IMR-90 (cell line): ENCODE results near the gene TCF12. TPM values are rescaled to one million over a fixed set of nuclear protein-coding genes. Genes with fewer than 3 reads are reported as not detected.

Source experiments
- ATAC-seq: fragments of 200-7000 bp; cut with Tn5 transposase; 2 replicates; pipeline ENCODE4 v1.9.1; 2020; ENCODE audit warnings: low read depth, mild to moderate bottlenecking, moderate library complexity
- BruUV-seq: library from RNA; stranded (reverse); fragments of 400-500 nt; replicated peaks from 2 replicates; lab custom pipeline; 2021; lab: Mats Ljungman, UMichigan
- CTCF ChIA-PET: fragments of 300-600 bp; formaldehyde crosslinking; extraction: SDS; loops from one replicate; lab custom pipeline; 2021; ENCODE audit warnings: antibody characterized with exemption; lab: Yijun Ruan, JAX
- POLR2A ChIA-PET: fragments of 300-600 bp; sonication (Branson Sonifier 250); formaldehyde crosslinking; loops from one replicate; lab custom pipeline; 2022; ENCODE audit warnings: antibody characterized with exemption; ENCODE audit not compliant: unreplicated experiment; lab: Charles Lee
- DNase-seq: peaks from one replicate; pipeline ENCODE4 v3.0.0; 2013
- H2AFZ ChIP-seq: replicated peaks from 2 replicates; pipeline ENCODE3; 2013; ENCODE audit warnings: low read length, mild to moderate bottlenecking; ENCODE audit not compliant: poor library complexity
- H2AK5ac ChIP-seq: 2 replicates; pipeline ENCODE4 v1.6.1; 2013; ENCODE audit warnings: low read depth, low read length, inconsistent platforms
- H2AK9ac ChIP-seq: replicated peaks from 2 replicates; pipeline ENCODE3; 2013; ENCODE audit warnings: mild to moderate bottlenecking, low read depth, low read length, moderate library complexity; ENCODE audit not compliant: poor library complexity
- H2BK120ac ChIP-seq: 2 replicates; pipeline ENCODE4 v1.6.1; 2013; ENCODE audit warnings: low read depth, low read length, inconsistent platforms
- H2BK15ac ChIP-seq: 3 replicates; pipeline ENCODE4 v1.6.1; 2013; ENCODE audit warnings: low read depth, low read length, inconsistent platforms
- H2BK20ac ChIP-seq: 2 replicates; pipeline ENCODE4 v1.6.1; 2013; ENCODE audit warnings: low read depth, mild to moderate bottlenecking, inconsistent platforms, low read length, moderate library complexity
- H2BK5ac ChIP-seq: 2 replicates; pipeline ENCODE4 v1.6.1; 2013; ENCODE audit warnings: mild to moderate bottlenecking, low read depth, low read length, inconsistent platforms; ENCODE audit not compliant: poor library complexity, severe bottlenecking
- H3K14ac ChIP-seq: replicated peaks from 2 replicates; pipeline ENCODE4 v1.6.1; 2013; ENCODE audit warnings: low read depth, low read length, inconsistent platforms
- H3K18ac ChIP-seq: 2 replicates; pipeline ENCODE4 v1.6.1; 2013; ENCODE audit warnings: low read depth, low read length, control low read depth
- H3K23ac ChIP-seq: 2 replicates; pipeline ENCODE4 v1.6.1; 2013; ENCODE audit warnings: low read depth, low read length, inconsistent platforms
- H3K27ac ChIP-seq: 2 replicates; pipeline ENCODE4 v1.5.1; 2013; ENCODE audit warnings: mild to moderate bottlenecking, control low read depth, low read length; ENCODE audit not compliant: insufficient read depth
- H3K27me3 ChIP-seq: 2 replicates; pipeline ENCODE4 v1.6.1; 2013; ENCODE audit warnings: low read length; ENCODE audit not compliant: control insufficient read depth, insufficient read depth
- H3K36me3 ChIP-seq: 2 replicates; pipeline ENCODE4 v1.6.1; 2013; ENCODE audit warnings: low read length, mixed read lengths; ENCODE audit not compliant: control insufficient read depth, insufficient read depth
- H3K4ac ChIP-seq: 2 replicates; pipeline ENCODE4 v1.6.1; 2013; ENCODE audit warnings: low read depth, low read length, inconsistent platforms
- H3K4me1 ChIP-seq: 2 replicates; pipeline ENCODE4 v1.6.1; 2013; ENCODE audit warnings: low read length, mixed read lengths; ENCODE audit not compliant: control insufficient read depth, insufficient read depth
- H3K4me2 ChIP-seq: 2 replicates; pipeline ENCODE4 v1.6.1; 2013; ENCODE audit warnings: low read depth, mild to moderate bottlenecking, control low read depth, low read length, moderate library complexity
- H3K4me3 ChIP-seq: 2 replicates; pipeline ENCODE4 v1.5.1; 2013; ENCODE audit warnings: low read depth, mild to moderate bottlenecking, control low read depth, low read length, moderate library complexity; ENCODE audit not compliant: insufficient read depth
- H3K56ac ChIP-seq: 2 replicates; pipeline ENCODE4 v1.6.1; 2013; ENCODE audit warnings: low read length, inconsistent platforms; ENCODE audit not compliant: insufficient read depth; ENCODE audit errors: extremely low read depth
- H3K79me1 ChIP-seq, 2 experiments: 2 replicates each; pipeline ENCODE4 v1.6.1; 2013; ENCODE audit warnings: low read length in 2 of 2, inconsistent platforms in 1 of 2, low read depth in 1 of 2
- H3K9ac ChIP-seq: 2 replicates; pipeline ENCODE4 v1.6.1; 2013; ENCODE audit warnings: low read depth, low read length, control low read depth
- H3K9me1 ChIP-seq: 2 replicates; pipeline ENCODE4 v1.6.1; 2013; ENCODE audit warnings: low read length, inconsistent platforms; ENCODE audit not compliant: insufficient read depth
- H3K9me3 ChIP-seq: 2 replicates; pipeline ENCODE4 v1.6.1; 2013; ENCODE audit warnings: low read length; ENCODE audit not compliant: control insufficient read depth, insufficient read depth
- H4K20me1 ChIP-seq: 2 replicates; pipeline ENCODE4 v1.6.1; 2013; ENCODE audit warnings: low read length, inconsistent platforms; ENCODE audit not compliant: insufficient read depth
- H4K5ac ChIP-seq: 2 replicates; pipeline ENCODE4 v1.6.1; 2013; ENCODE audit warnings: mild to moderate bottlenecking, low read depth, low read length, control low read depth
- H4K8ac ChIP-seq, 2 experiments: 2 replicates each; pipeline ENCODE4 v1.6.1; 2013; ENCODE audit warnings: low read depth in 2 of 2, low read length in 2 of 2, control low read depth in 1 of 2, inconsistent platforms in 1 of 2
- H4K91ac ChIP-seq: 2 replicates; pipeline ENCODE4 v1.6.1; 2013; ENCODE audit warnings: low read depth, low read length, inconsistent platforms; ENCODE audit not compliant: insufficient read depth
- BHLHE40 ChIP-seq: fragments of 150-350 bp; IDR thresholded peaks from 2 replicates; pipeline ENCODE4 v1.6.1; 2016; ENCODE audit warnings: mild to moderate bottlenecking, low read depth, low read length
- CEBPB ChIP-seq: IDR thresholded peaks from 2 replicates; pipeline ENCODE4 v1.6.1; 2012; ENCODE audit warnings: low read depth, low read length, improper control_type of control experiment
- CHD1 ChIP-seq: IDR thresholded peaks from 2 replicates; pipeline ENCODE4 v1.6.1; 2012; ENCODE audit warnings: low read depth, low read length, improper control_type of control experiment
- FOS ChIP-seq: fragments of 150-350 bp; IDR thresholded peaks from 2 replicates; pipeline ENCODE4 v1.6.1; 2016; ENCODE audit warnings: low read depth, low read length
- MAZ ChIP-seq: IDR thresholded peaks from 2 replicates; pipeline ENCODE4 v1.6.1; 2012; ENCODE audit warnings: low read depth, mild to moderate bottlenecking, low read length, improper control_type of control experiment, moderate library complexity, borderline replicate concordance
- MXI1 ChIP-seq: IDR thresholded peaks from 2 replicates; pipeline ENCODE4 v1.6.1; 2012; ENCODE audit warnings: low read depth, mild to moderate bottlenecking, low read length, moderate library complexity, borderline replicate concordance
- NFE2L2 ChIP-seq: fragments of 150-350 bp; IDR thresholded peaks from 2 replicates; pipeline ENCODE4 v1.6.1; 2016; ENCODE audit warnings: low read depth, mild to moderate bottlenecking, low read length
- RAD21 ChIP-seq: IDR thresholded peaks from 2 replicates; pipeline ENCODE4 v1.6.1; 2012; ENCODE audit warnings: low read length, improper control_type of control experiment
- RCOR1 ChIP-seq: IDR thresholded peaks from 2 replicates; pipeline ENCODE4 v1.6.1; 2012; ENCODE audit warnings: mild to moderate bottlenecking, low read length, improper control_type of control experiment; ENCODE audit not compliant: insufficient replicate concordance
- RFX5 ChIP-seq: IDR thresholded peaks from 2 replicates; pipeline ENCODE4 v1.8.0; 2012; ENCODE audit warnings: low read depth, mild to moderate bottlenecking, low read length, moderate library complexity
- WGBS, 2 experiments: methylation state at CpG; one replicate each; pipeline versions ENCODE4 v1.1.5 to v1.1.7; 2013; ENCODE audit warnings: missing lambda C conversion rate in 2 of 2; ENCODE audit not compliant: insufficient read length in 1 of 2; ENCODE audit errors: extremely low coverage in 2 of 2; 5-methylcytosine and 5-hydroxymethylcytosine counted together
- dilution Hi-C: fragments of 300-500 bp; cut with HindIII; formaldehyde crosslinking; loops from one replicate; pipeline ENCODE4 v1.14.3; 2018; ENCODE audit warnings: low sequenced_read_pairs; ENCODE audit not compliant: unreplicated experiment
- in situ Hi-C: fragments of 300-500 bp; cut with MboI; formaldehyde crosslinking; loops from 3 replicates; pipeline ENCODE4 v1.14.3; 2019; ENCODE audit warnings: low sequenced_read_pairs, inconsistent platforms, mixed read lengths
- intact Hi-C: fragments of 100-400 bp; cut with micrococcal nuclease; formaldehyde crosslinking; loops from 2 replicates; pipeline ENCODE4 v1.10.0; 2022
- polyA plus RNA-seq, 3 experiments: library from polyadenylated mRNA; depleted of rRNA; stranded (reverse); fragments of >200 nt; gene quantifications; 2 replicates each; pipeline ENCODE4 v1.2.3, GENCODE V29; 2012; ENCODE audit warnings: low replicate concordance in 1 of 3
- total RNA-seq: library from RNA; depleted of rRNA; stranded (reverse); fragments of >200 nt; gene quantifications from 2 replicates; pipeline ENCODE4 v1.2.3, GENCODE V29; 2012
- TF ChIP-seq, protein P1 (sequence below): fragments of 150-350 bp; IDR thresholded peaks from 2 replicates; pipeline ENCODE4 v1.6.1; 2017; ENCODE audit warnings: mild to moderate bottlenecking, antibody characterized with exemption, low read length, low read depth

TCF12 gene
- total and polyA plus RNA-seq, 2 of the 4 experiments (the other 2 are of a cell fraction), result 79.4 to 160 TPM

GRCh38 chr15:57306161-57306943 lies 387.9 kb downstream of the TCF12 start (continued):
- TF ChIP-seq MXI1, result no peak
- no peak for TF ChIP-seq CHD1
- TF ChIP-seq RAD21, result peak; percentile 76

DNA sequence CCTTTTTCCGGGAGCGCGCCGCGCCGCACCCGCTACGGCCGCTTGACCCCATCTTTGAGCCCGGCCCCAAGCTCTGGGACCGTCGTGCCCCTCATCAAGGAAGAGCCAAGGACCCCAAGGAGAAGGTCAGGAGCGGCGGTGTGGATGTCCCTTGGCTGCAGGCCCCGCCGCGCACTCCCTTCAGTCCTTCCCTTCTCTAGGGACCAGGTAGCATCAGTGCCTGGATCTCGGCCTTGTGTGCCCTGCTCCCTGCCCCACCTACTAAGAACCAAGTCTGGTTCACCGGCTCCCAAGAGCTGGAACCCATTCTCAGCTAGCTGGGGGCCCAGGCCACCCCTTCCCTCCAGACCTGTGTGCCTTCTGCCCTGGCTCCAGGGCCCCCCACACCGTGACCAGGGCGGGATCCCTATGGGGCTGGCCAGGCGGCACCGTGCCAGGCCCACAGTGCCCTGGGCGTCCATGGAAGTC lies 388.5 kb downstream of the TCF12 start:
- H3K9ac ChIP-seq, result no peak overlapping the region
- in situ Hi-C loops, result loop anchor here (10.0 kb wide), 2 partner anchors 152 to 812 kb away; no protein-coding TSS in a partner anchor

More for the DNA sequence above, 388.5 kb downstream of the TCF12 start:
- Histone ChIP-seq H3K4me3 (no peak overlapping the region), H3K23ac (no peak overlapping the region), H4K20me1 (no peaks in the 10 kb centered on the region), H2AFZ (peak overlapping the region; percentile 91), H3K4me1 (peaks cover 14% of the 10 kb centered on the region; the same call in 1 of the 2 replicates), H4K8ac (peak overlapping the region in 1 of 2 experiments; percentile 57; a peak in 2 of 4 replicates), H2BK15ac (0 out of 3 replicates have a peak overlapping the region, but pooled peaks have one; percentile 26), H3K9me1 (no peaks in the 10 kb centered on the region; the same call in 1 of the 2 replicates), H3K36me3 (no peaks in the 10 kb centered on the region), H3K27me3 (no peaks in the 10 kb centered on the region), H3K56ac (no peak overlapping the region), H3K9me3 (no peaks in the 10 kb centered on the region), H2AK9ac (peak overlapping the region; percentile 94), H2BK5ac (no peak overlapping the region), H3K18ac (no peak overlapping the region), H3K27ac (no peak overlapping the region), H2BK120ac (peak overlapping the region; percentile 55), H2BK20ac (no peak overlapping the region), H3K14ac (no peak overlapping the region), H3K4me2 (no peak overlapping the region), H2AK5ac (peak overlapping the region; percentile 43; the same call in 1 of the 2 replicates), H4K91ac (no peak overlapping the region), H3K4ac (peak overlapping the region; percentile 31; the same call in 1 of the 2 replicates), H4K5ac (peak overlapping the region; percentile 54; the same call in 1 of the 2 replicates), H3K79me1 (no peaks in the 10 kb centered on the region)
- intact Hi-C loops (loop anchor here (1.0 to 10.0 kb wide), 5 partner anchors 87 to 816 kb away; no protein-coding TSS in a partner anchor), dilution Hi-C loops (no loop called here)
- 63% methylated on average over 12 of the region's 24 CpGs; no CpG with 5 or more reads in 1 of the 2 experiments for WGBS, 2 experiments
- BruUV-seq, result no TSS peak
- ChIA-PET CTCF (interaction anchor here (0.7 to 1.7 kb wide), 5 partner anchors 8 to 816 kb away, joined by 3 to 8 read pairs (median 4); no protein-coding TSS in a partner anchor), POLR2A (no interaction called here)
- TF ChIP-seq, protein P1, sequence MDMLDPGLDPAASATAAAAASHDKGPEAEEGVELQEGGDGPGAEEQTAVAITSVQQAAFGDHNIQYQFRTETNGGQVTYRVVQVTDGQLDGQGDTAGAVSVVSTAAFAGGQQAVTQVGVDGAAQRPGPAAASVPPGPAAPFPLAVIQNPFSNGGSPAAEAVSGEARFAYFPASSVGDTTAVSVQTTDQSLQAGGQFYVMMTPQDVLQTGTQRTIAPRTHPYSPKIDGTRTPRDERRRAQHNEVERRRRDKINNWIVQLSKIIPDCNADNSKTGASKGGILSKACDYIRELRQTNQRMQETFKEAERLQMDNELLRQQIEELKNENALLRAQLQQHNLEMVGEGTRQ, result no peak
- no peak for TF ChIP-seq RCOR1
- no peak for TF ChIP-seq MAZ
- TF ChIP-seq RFX5, result no peak
- TF ChIP-seq BHLHE40, result no peak
- TF ChIP-seq NFE2L2, result no peak
- no peak for TF ChIP-seq FOS
- TF ChIP-seq CEBPB, result no peak
- DNase-seq (no peak), ATAC-seq (no peak; the same call in 1 of the 2 replicates)
